Activated CD4-positive, alpha-beta T cell treated with anti-CD3 and anti-CD28 coated beads for 48 hours (primary cell): ENCODE data around the gene CXCL11.
"Not testable (repeated sequence)": the region's sequence is repeated elsewhere in the genome, so short reads cannot be mapped to it uniquely, and the experiment has no call there.

Source experiments
- DNase-seq: peaks from one replicate; pipeline ENCODE4 v3.0.0-alpha.2; 2020

The CXCL11 gene

GRCh38 chr4:75998525-75999147, 37.2 kb downstream of the CXCL11 start:
- not testable (repeated sequence) for DNase-seq

- no peak for DNase-seq
Observed at GRCh38 chr4:75997946-75998345, 37.9 kb downstream of the CXCL11 start.

GRCh38 chr4:75997081-75997480, 38.8 kb downstream of the CXCL11 start:
- DNase-seq, result no peak

GRCh38 chr4:75995727-75996126, 40.1 kb downstream of the CXCL11 start:
- DNase-seq, result no peak

- no peak for DNase-seq
Observed at GRCh38 chr4:75992462-75992861, 43.4 kb downstream of the CXCL11 start.

GRCh38 chr4:75989846-75990528, 45.9 kb downstream of the CXCL11 start:
- DNase-seq, result no peak

GRCh38 chr4:75985116-75985515, 50.8 kb downstream of the CXCL11 start:
- DNase-seq, result no peak
